Measurements from ENCODE around the gene KANSL1.
"Not testable (repeated sequence)": the region's sequence is repeated elsewhere in the genome, so short reads cannot be mapped to it uniquely, and the experiment has no call there.

The KANSL1 gene, protein sequence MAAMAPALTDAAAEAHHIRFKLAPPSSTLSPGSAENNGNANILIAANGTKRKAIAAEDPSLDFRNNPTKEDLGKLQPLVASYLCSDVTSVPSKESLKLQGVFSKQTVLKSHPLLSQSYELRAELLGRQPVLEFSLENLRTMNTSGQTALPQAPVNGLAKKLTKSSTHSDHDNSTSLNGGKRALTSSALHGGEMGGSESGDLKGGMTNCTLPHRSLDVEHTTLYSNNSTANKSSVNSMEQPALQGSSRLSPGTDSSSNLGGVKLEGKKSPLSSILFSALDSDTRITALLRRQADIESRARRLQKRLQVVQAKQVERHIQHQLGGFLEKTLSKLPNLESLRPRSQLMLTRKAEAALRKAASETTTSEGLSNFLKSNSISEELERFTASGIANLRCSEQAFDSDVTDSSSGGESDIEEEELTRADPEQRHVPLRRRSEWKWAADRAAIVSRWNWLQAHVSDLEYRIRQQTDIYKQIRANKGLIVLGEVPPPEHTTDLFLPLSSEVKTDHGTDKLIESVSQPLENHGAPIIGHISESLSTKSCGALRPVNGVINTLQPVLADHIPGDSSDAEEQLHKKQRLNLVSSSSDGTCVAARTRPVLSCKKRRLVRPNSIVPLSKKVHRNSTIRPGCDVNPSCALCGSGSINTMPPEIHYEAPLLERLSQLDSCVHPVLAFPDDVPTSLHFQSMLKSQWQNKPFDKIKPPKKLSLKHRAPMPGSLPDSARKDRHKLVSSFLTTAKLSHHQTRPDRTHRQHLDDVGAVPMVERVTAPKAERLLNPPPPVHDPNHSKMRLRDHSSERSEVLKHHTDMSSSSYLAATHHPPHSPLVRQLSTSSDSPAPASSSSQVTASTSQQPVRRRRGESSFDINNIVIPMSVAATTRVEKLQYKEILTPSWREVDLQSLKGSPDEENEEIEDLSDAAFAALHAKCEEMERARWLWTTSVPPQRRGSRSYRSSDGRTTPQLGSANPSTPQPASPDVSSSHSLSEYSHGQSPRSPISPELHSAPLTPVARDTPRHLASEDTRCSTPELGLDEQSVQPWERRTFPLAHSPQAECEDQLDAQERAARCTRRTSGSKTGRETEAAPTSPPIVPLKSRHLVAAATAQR (N-terminal part only)

DNA sequence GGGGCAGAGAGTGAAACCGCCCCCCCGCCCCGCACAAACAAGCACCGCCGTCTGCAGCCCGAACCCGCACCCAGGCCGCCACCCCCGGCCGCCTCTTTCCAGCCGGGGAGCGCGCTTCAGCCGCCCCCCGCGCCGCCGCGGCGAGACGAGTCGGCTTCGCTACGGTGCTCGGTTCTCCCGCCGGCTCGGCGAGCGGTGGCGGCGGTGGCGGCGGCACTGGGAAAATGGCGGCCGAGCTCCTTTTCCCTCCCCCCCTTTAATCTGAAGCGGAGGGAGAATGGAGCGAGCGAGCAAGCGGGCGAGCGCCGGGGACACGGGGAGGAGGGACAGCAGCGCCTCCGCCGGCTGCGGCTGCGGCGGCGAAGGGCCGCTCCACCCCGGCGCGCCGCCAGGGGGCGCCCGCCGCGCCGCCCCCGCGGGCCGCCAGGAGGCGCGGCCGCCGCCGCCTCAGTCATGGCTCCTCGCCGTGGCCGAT, at the start of gene KANSL1:
Gene KANSL1 (minus strand): TSS at position 279 of the 475 bp plus-strand sequence. CDS start 21,286 bp downstream, outside the sequence.
- DNase-seq, result peak; percentile 72 to 80

GRCh38 chr17:46231359-46231758, 38.1 kb upstream of the KANSL1 start:
- not testable (repeated sequence) for DNase-seq

- DNase-seq, result peak; percentile 84 to 95
Observed at GRCh38 chr17:46225274-46225794, 32.1 kb upstream of the KANSL1 start.

DNA sequence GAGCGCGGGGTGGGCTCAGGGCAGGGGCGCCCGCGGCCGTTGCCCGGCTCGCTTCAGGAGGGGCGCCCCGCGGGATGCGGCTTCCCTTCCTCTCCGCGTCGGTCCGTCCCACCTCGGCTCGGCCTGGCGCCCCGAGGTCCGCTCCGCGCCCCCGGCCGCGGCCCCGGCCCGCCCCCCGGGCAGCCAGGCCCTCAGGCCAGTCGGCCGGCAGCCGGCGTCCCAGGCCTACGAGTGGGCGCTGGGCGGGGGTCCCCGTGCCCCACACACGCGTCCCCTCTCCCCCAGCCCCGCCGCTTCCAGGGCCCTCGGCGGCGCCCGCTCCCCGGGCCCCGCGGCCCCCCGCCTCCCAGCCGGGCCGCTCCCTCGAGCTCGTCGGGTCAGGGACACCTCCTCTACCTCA, 31.6 kb upstream of the KANSL1 start:
- DNase-seq, result not testable (repeated sequence)

GRCh38 chr17:46223041-46223440, 29.8 kb upstream of the KANSL1 start:
- DNase-seq, result not testable (repeated sequence)

DNA sequence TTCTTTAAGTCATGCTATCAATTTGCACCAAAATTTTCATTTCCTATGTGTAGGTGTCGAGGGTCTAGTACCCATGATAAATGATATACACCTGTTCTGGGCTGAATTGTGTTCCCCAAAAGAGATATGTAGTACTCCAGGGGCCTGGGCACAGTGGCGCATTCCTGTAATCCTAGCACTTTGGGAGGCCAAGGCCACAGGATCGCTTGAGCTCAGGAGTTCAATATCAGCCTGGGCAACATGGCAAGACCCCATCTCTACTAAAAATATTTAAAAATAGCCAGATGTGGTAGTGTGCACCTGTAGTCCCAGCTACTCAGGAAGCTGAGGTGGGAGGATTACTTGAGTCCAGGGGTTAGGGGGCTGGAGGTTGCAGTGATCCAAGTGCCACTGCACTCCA, 23.5 kb upstream of the KANSL1 start:
- DNase-seq, result no peak

- DNase-seq, result peak; percentile 13 to 50
Observed at GRCh38 chr17:46212634-46213435, 19.6 kb upstream of the KANSL1 start.

GRCh38 chr17:46208997-46209396, 15.8 kb upstream of the KANSL1 start:
- no peak for DNase-seq

DNA sequence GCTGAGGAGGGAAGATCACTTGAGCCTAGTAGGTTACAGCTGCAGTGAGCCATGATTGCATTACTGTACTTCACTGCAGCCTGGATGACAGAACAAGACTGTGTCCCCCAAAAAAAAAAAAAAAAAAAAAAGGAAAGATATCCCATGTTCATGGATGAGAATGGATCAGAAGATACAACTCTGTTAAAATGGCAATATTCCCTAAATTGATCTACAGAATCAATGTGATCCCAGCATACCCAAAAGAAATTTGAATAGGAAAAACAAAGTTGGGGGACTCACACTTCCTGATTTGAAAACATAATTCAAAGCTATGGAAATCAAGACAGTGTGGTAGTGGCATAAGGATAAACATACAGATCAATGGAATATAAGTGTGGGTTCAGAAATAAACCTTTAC, 12.7 kb upstream of the KANSL1 start:
- no peak for DNase-seq

- DNase-seq, result no peak
Observed at GRCh38 chr17:46202424-46202823, 9.2 kb upstream of the KANSL1 start.

DNA sequence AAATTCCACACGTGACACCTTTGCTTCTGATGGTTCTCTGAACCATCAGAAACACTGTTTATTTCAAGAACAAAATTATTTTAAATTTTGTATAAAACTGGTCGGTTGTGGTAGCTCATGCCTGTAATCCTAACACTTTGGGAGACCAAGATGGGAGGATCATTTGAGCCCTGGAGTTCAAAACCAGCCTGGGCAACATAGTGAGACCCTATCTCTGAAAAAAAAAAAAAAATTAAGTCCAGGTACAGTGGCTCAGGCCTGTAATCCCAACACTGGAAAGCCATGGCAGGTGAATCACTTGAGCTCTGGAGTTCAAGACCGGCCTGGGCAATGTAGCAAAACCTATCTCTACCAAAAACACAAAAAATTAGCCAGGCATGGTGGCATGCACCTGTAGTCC, 8.3 kb upstream of the KANSL1 start:
- no peak for DNase-seq

DNA sequence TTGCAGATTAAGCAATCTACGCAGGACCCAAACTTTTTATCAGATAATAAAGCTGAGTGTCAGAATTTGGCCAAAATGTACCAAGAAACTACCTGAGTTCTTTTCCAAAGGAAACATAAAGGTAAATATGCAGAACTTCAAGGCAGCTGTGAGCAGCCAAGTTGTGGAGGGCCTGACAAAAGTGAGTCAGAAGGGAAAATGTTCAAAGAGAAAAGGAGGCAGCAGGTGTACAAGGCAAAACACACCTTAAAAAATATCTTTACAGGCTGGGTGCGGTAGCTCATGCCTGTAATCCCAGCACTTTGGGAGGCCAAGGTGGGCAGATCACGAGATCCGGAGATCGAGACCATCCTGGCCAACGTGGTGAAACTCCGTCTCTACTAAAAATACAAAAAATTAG, 7.0 kb upstream of the KANSL1 start:
- DNase-seq, result no peak

- no peak for DNase-seq
Observed at GRCh38 chr17:46199379-46199778, 6.2 kb upstream of the KANSL1 start.

DNA sequence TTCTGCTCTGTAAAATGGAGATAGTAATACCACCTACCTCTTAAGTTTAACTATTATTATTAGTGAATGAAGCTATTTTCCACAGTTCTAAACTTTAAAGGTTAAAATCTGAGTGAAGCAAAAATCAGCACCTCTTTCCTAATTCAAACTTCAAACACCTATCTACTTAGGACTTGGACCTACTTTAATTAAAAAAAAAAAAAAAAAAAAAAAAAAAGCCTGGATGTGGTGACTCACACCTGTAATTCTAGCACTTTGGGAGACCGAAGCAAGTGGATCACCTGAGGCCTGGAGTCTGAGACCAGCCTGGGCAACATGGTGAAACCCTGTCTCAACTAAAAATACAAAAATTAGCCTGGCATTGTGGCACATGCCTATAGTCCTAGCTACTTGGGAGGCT, 5.0 kb upstream of the KANSL1 start:
- no peak for DNase-seq

DNA sequence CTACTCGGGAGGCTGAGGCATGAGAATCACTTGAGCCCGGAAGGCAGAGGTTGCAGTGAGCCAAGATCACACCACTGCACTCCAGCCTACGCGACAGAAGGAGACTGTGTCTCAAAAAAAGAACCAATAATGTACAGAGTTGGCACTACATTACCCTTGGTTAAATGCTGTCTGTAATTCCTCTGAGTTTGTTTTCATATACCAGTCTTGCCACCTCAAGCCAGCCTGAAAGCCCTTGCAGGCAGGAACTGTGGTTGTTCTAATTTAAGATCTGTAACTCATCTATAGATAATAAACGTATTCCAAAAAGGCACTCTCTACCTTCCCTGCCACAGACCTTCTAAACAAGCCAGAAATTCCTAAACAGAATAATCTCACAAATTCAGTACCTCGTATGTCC, 4.3 kb upstream of the KANSL1 start:
- no peak for DNase-seq

GRCh38 chr17:46195939-46196716, 2.9 kb upstream of the KANSL1 start:
- no peak for DNase-seq

- DNase-seq, result no peak
Observed at GRCh38 chr17:46195217-46195855, 2.1 kb upstream of the KANSL1 start.

GRCh38 chr17:46194393-46195216, 1.4 kb upstream of the KANSL1 start:
- DNase-seq, result peak; percentile 23 to 48

DNA sequence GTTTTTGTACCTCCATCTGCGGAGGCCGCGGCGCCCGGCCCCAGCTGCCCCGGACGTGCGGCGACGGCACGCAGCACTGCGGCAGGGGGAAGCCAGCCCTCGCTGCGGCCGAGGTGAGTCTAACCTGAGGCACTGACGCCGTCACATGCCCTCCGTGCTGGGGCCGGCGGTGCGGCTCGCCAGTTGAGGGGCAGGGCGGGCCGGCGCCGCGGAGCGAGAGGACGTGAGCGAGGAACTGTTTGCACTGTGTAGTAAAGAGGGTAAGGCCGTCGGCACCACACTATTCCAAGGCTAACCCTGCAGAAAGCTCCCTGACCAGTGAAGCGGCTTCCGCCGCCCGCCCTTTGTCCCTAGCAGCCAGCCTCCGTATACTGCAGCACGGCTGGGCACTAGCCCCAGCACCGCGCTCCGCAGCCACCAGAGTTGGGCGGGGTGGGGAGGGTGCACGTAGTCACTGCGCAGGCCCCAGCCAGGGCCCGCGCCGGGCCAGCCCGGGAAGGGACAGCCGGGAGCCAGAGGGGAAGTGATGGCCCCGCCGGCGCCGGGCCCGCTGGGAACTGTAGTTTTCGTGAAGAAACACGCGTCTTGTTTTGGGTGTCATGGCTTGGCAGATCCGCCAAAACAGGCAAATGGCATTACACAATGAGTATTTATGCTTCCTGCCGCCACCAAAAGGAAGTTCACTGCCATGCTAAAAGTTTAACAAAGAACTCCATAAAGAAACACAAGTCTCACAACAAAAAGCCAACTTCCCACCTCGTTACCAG, 580 bp upstream of the KANSL1 start:
- peak; percentile 85 to 92 for DNase-seq
